ENCODE results near the gene RAB3A. TPM values are rescaled to one million over a fixed set of nuclear protein-coding genes. Genes with fewer than 3 reads are reported as not detected.

Gene RAB3A
- total and polyA plus RNA-seq, 9 of the 15 experiments (the other 6 are each of a cell fraction or from before 2014, with no cell fraction given): 0.17 to 5.1 (median 0.90) TPM; not detected in 1

GRCh38 chr19:18234194-18234593 is 30.4 kb upstream of the RAB3A start (continued):
- TF ChIP-seq SRSF1 (IDR thresholded peaks at IDR 0.05; ENCODE audit: low read depth, low read length) (no peak), ATF7 (IDR thresholded peaks at IDR 0.05) (no peak), MTA1 (IDR thresholded peaks at IDR 0.05; ENCODE audit: borderline replicate concordance) (no peak), MITF (IDR thresholded peaks at IDR 0.05) (no peak), ZBTB49 (CRISPR knock-in tag; IDR thresholded peaks at IDR 0.05; ENCODE audit: borderline replicate concordance) (no peak), NUFIP1 (IDR thresholded peaks at IDR 0.05; ENCODE audit: partially characterized antibody) (no peak)
